ENCODE results near the gene RAD23B.
A peak's percentile ranks its signal among the peaks of the same experiment; 100 is the strongest.
"Not testable (repeated sequence)": the region's sequence is repeated elsewhere in the genome, so short reads cannot be mapped to it uniquely, and the experiment has no call there.

RAD23B gene

GRCh38 chr9:107294756-107295155 is 11.7 kb downstream of the RAD23B start:
- no peak for ATAC-seq

GRCh38 chr9:107295995-107296394 is 12.9 kb downstream of the RAD23B start:
- ATAC-seq: no peak

GRCh38 chr9:107296592-107296991 is 13.5 kb downstream of the RAD23B start:
- not testable (repeated sequence) for ATAC-seq

- peak in 1 of 2 donors; percentile 13 for ATAC-seq
These were observed 16.4 kb downstream of the RAD23B start for GRCh38 chr9:107299437-107299836.

GRCh38 chr9:107306308-107306707 is 23.2 kb downstream of the RAD23B start:
- ATAC-seq: no peak

- no peak for ATAC-seq
These were observed 24.3 kb downstream of the RAD23B start for GRCh38 chr9:107307331-107307730.

GRCh38 chr9:107308461-107308860 is 25.4 kb downstream of the RAD23B start:
- no peak for ATAC-seq

GRCh38 chr9:107309271-107309670 is 26.2 kb downstream of the RAD23B start:
- peak; percentile 72 to 86 for ATAC-seq

GRCh38 chr9:107312376-107313050 is 29.4 kb downstream of the RAD23B start:
- no peak for ATAC-seq

GRCh38 chr9:107313555-107314096 is 30.5 kb downstream of the RAD23B start:
- ATAC-seq: no peak

- ATAC-seq: no peak
These were observed 31.7 kb downstream of the RAD23B start for GRCh38 chr9:107314763-107315162.

GRCh38 chr9:107316795-107317661 is 33.9 kb downstream of the RAD23B start:
- ATAC-seq: no peak

GRCh38 chr9:107322643-107323042 is 39.6 kb downstream of the RAD23B start:
- no peak for ATAC-seq

GRCh38 chr9:107323836-107324585 is 40.9 kb downstream of the RAD23B start:
- ATAC-seq: peak; percentile 48 to 61

- ATAC-seq: no peak
These were observed 42.8 kb downstream of the RAD23B start for GRCh38 chr9:107325842-107326241.

- no peak for ATAC-seq
These were observed 45.4 kb downstream of the RAD23B start for GRCh38 chr9:107328510-107328909.

- no peak for ATAC-seq
These were observed 47.3 kb downstream of the RAD23B start for GRCh38 chr9:107330420-107330819.

GRCh38 chr9:107332883-107333282 is 49.8 kb downstream of the RAD23B start:
- no peak for ATAC-seq

- ATAC-seq: no peak
These were observed 50.3 kb downstream of the RAD23B start for GRCh38 chr9:107333363-107333762.

GRCh38 chr9:107334103-107334776 is 51.2 kb downstream of the RAD23B start:
- no peak for ATAC-seq

GRCh38 chr9:107335331-107335730 is 52.3 kb downstream of the RAD23B start:
- ATAC-seq: no peak

- ATAC-seq: no peak
These were observed 53.8 kb downstream of the RAD23B start for GRCh38 chr9:107336718-107337360.

Data from activated CD4-positive, CD25-positive, alpha-beta regulatory T cell treated with anti-CD3 and anti-CD28 coated beads, Interleukin-2, amount 50 U/mL, for 24 hours (primary cell).